HL-60 (cell line): Measurements from ENCODE around the gene CCDC87.

Experiments
- GABPA ChIP-seq: IDR thresholded peaks from 2 replicates; pipeline ENCODE4 v1.6.1; 2012; ENCODE audit warnings: low read depth
- SPI1 ChIP-seq: IDR thresholded peaks from 2 replicates; pipeline ENCODE4 v1.6.1; 2012; ENCODE audit warnings: low read depth, mild to moderate bottlenecking, borderline replicate concordance
- TF ChIP-seq, protein P1 (sequence below): IDR thresholded peaks from one replicate; pipeline ENCODE4 v1.5.1; 2011; ENCODE audit warnings: low read length, control low read depth, inconsistent platforms; ENCODE audit not compliant: insufficient read depth
- TF ChIP-seq, protein P2 (sequence below): IDR thresholded peaks from 2 replicates; pipeline ENCODE4 v1.6.1; 2012; ENCODE audit warnings: low read depth; ENCODE audit not compliant: insufficient replicate concordance

DNA sequence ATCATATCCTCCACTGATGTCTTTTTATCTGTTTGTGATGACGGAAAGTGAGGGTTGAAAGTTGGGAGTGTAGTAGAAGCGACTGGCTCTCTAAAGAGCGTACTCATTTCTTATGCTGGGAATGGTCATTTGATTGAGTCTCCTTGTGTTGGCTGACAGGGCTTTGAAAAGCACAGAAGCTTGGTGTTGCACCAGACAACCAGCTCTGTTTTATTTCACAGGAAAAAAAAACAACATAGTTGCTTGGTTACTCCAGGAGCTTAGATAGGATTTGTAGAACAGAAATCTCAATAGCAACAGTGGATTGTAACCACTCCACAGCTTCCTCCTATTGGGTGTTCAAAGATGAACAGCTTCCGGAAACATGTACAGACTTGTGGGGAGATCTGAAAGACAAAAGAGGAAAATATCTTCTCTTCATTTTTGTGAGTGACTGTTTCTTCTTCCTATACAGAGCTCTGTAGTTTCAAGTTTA lies 26.3 kb upstream of the CCDC87 start:
- TF ChIP-seq, protein P1, sequence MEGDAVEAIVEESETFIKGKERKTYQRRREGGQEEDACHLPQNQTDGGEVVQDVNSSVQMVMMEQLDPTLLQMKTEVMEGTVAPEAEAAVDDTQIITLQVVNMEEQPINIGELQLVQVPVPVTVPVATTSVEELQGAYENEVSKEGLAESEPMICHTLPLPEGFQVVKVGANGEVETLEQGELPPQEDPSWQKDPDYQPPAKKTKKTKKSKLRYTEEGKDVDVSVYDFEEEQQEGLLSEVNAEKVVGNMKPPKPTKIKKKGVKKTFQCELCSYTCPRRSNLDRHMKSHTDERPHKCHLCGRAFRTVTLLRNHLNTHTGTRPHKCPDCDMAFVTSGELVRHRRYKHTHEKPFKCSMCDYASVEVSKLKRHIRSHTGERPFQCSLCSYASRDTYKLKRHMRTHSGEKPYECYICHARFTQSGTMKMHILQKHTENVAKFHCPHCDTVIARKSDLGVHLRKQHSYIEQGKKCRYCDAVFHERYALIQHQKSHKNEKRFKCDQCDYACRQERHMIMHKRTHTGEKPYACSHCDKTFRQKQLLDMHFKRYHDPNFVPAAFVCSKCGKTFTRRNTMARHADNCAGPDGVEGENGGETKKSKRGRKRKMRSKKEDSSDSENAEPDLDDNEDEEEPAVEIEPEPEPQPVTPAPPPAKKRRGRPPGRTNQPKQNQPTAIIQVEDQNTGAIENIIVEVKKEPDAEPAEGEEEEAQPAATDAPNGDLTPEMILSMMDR, result no peak
- TF ChIP-seq, protein P2, sequence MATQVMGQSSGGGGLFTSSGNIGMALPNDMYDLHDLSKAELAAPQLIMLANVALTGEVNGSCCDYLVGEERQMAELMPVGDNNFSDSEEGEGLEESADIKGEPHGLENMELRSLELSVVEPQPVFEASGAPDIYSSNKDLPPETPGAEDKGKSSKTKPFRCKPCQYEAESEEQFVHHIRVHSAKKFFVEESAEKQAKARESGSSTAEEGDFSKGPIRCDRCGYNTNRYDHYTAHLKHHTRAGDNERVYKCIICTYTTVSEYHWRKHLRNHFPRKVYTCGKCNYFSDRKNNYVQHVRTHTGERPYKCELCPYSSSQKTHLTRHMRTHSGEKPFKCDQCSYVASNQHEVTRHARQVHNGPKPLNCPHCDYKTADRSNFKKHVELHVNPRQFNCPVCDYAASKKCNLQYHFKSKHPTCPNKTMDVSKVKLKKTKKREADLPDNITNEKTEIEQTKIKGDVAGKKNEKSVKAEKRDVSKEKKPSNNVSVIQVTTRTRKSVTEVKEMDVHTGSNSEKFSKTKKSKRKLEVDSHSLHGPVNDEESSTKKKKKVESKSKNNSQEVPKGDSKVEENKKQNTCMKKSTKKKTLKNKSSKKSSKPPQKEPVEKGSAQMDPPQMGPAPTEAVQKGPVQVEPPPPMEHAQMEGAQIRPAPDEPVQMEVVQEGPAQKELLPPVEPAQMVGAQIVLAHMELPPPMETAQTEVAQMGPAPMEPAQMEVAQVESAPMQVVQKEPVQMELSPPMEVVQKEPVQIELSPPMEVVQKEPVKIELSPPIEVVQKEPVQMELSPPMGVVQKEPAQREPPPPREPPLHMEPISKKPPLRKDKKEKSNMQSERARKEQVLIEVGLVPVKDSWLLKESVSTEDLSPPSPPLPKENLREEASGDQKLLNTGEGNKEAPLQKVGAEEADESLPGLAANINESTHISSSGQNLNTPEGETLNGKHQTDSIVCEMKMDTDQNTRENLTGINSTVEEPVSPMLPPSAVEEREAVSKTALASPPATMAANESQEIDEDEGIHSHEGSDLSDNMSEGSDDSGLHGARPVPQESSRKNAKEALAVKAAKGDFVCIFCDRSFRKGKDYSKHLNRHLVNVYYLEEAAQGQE, result no peak
- no peak for TF ChIP-seq SPI1
- no peak for TF ChIP-seq GABPA
